Posterior vena cava (tissue), 2 donors: ENCODE data around the gene NCCRP1. TPM values are rescaled to one million over a fixed set of nuclear protein-coding genes. Genes with fewer than 3 reads are reported as not detected.

Experiments used
- DNase-seq: peaks from one replicate; pipeline ENCODE4 v3.0.0-alpha.2; 2020; ENCODE audit warnings: low spot score
- intact Hi-C, 2 donors: fragments of 100-400 bp; cut with DNase I; formaldehyde crosslinking; loops; one replicate each; pipeline versions ENCODE4 v1.14.1 to v1.14.2; 2022 to 2023
- total RNA-seq, 2 donors: library from RNA; stranded (reverse); fragmentation: NEBNext Ultra II Directional; extraction: Animal tissue kit (Norgen Biotek cat#: 25700); gene quantifications; one replicate each; pipeline ENCODE4 v1.2.1, GENCODE V29; 2021
- donor health status: DM: yes; HTN: yes; CAD: no.
- donor health status: DM: yes; HTN: yes; CAD: no.

Gene NCCRP1
- total RNA-seq, 2 donors from 2014 or later = not detected

DNA sequence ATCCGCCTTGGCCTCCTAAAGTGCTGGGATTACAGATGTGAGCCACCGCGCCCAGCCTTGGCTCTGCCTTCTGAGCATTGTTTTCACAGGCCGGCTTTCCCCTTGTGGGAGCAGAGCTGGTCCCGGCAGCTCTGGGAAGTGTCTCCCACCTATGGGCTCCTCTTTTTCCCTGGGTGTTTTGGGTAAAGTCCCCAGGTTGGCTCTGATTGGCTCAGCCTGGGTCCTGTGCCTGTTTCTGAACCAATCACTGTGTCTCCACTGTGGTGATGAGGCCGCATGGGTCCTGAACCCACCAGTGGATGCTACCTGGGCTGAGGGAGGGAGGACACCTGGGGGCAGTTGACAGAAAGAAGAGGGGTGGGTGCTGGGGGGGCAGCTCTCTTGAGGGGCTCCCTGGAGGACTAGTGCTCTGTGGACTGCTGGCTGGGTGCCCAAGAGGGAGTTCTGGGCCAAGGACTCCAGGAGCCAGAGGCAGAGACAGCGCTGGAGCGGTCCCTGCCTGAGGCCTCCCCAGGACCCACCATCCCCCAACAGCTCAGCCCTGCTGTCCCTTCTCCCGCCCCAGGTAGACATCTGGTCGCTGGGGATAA lies 19.6 kb upstream of the NCCRP1 start:
- intact Hi-C loops = no loop called here
- DNase-seq = no peak

DNA sequence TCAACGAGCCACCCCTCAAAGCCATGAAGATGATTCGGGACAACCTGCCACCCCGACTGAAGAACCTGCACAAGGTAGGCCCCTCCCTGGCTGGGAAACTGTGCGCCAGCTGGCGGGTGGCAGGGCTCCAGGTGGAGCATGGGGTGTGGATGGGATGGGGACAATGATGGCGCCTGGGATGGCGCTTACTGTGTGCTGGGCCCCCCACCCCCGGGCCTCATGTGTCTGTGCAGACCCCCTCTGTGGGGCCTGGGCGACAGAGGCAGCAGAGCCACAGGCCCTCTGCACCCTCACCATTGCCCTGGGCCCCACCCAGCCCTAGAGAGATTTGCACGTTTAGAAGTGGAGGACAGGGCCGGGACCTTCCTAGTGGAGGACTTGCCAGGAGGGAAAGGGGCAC lies 19.0 kb upstream of the NCCRP1 start:
- DNase-seq = no peak
- intact Hi-C loops = no loop called here

DNA sequence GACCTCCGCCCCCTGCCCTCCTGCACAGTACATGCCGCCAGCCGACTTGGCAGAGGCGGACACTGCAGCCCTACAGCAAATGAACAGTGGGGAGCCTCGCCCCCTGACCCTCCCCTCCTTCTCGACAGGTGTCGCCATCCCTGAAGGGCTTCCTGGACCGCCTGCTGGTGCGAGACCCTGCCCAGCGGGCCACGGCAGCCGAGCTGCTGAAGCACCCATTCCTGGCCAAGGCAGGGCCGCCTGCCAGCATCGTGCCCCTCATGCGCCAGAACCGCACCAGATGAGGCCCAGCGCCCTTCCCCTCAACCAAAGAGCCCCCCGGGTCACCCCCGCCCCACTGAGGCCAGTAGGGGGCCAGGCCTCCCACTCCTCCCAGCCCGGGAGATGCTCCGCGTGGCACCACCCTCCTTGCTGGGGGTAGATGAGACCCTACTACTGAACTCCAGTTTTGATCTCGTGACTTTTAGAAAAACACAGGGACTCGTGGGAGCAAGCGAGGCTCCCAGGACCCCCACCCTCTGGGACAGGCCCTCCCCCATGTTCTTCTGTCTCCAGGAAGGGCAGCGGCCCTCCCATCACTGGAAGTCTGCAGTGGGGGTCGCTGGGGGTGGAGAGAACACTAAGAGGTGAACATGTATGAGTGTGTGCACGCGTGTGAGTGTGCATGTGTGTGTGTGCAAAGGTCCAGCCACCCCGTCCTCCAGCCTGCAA lies 18.3 kb upstream of the NCCRP1 start:
- no peak for DNase-seq
- intact Hi-C loops = no loop called here

GRCh38 chr19:39179754-39180153 lies 17.0 kb upstream of the NCCRP1 start:
- intact Hi-C loops = no loop called here
- DNase-seq = no peak

DNA sequence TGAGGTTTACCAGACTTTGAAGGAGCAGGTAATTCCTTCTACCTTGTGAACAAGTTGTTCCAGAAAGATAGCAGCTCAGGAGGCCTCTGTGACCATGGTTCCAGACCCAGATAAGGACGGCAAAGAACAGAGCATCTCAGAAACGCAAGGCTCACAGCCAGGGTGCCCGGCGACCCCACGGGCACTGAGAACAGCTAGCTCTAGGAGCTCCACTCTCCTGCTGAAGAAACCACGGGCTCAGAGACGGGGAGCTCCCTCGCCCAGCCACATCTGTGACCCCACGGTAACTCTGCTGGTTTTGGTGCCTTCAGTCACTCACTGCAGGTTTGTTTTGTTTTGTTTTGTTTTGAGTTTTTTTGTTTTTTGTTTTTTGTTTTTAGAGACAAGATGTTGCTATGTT lies 16.0 kb upstream of the NCCRP1 start:
- no peak for DNase-seq
- intact Hi-C loops = no loop called here

DNA sequence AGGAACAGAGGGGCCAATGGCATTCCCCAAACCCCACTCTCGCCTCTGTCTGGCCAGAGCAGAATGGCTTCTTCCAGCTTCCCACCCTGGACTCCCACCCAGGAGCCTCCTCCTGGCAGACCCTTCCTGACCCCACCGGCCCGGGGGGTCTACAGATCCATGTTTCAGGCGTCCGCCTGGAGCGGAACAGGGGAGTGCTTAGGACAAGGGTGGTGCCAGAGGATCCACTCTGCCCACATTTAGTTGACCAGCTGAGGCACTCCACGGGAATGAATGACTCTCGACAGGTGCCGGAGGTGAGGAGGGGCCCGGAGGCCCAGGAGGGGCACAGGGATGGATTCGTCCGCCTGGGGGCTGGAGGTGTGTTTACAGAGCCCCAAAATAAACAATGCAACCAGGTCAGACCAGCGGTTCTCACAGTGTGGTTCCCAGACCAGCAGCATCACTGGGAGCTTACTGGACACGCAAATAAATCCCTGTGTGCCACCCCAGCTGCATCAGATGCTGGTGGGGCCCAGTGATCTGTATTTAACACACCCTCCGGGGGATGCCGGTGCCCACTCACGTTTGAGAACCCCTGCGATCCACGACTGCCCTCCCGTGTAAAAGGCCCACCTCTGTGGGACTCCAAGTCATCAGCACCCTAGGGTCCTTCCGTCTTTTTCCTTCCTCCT lies 15.1 kb upstream of the NCCRP1 start:
- intact Hi-C loops = no loop called here
- DNase-seq = no peak

- intact Hi-C loops = no loop called here
Observed at GRCh38 chr19:39182174-39182505, 14.6 kb upstream of the NCCRP1 start.

DNA sequence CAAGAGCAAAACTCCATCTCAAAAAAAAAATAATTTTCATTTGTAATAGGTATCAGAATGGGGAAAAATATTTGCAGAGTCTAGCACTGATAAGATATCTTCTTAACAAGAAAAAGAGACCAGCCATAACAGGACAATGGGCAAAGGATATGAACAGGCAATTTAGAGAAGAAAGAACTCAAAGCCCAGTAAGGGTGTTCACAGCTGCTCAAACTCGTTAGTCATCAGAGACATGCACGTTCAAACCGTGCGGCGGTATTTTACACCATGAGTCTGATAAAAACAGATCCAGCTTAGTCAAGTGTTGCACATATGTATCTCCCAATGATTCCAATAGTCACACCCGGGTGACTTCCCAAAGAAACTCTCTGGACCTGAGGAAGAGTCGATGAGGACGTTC lies 13.7 kb upstream of the NCCRP1 start:
- no peak for DNase-seq
- intact Hi-C loops = no loop called here

More at GRCh38 chr19:39182174-39182505, 14.6 kb upstream of the NCCRP1 start:
- no peak for DNase-seq

GRCh38 chr19:39186391-39186790 lies 10.4 kb upstream of the NCCRP1 start:
- no peak for DNase-seq
- intact Hi-C loops = loop anchor here (5.0 kb wide), 1 partner anchor 64 kb away; no protein-coding TSS in a partner anchor

DNA sequence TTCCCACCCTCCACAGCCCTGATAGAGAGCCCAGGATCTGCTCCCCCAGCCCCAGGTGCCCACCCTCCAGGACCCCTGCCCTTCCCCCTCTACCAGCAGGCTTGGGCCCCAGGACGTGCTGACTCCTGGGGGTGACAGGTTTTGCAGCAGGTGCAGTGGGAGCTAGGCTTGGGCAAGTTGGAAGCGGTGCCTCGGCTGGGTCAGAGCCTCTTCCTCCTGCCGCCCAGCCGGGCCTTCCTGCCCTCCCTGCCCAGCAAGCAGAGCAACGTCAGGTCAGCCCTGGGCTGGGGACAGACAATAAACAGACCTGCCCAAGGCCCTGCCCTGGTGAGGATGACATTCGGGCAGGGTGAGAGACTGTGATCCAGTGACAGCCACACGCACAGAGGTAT lies 9.2 kb upstream of the NCCRP1 start:
- intact Hi-C loops = loop anchor here (5.0 kb wide), 1 partner anchor 65 kb away; no protein-coding TSS in a partner anchor
- DNase-seq = peak; percentile 55

DNA sequence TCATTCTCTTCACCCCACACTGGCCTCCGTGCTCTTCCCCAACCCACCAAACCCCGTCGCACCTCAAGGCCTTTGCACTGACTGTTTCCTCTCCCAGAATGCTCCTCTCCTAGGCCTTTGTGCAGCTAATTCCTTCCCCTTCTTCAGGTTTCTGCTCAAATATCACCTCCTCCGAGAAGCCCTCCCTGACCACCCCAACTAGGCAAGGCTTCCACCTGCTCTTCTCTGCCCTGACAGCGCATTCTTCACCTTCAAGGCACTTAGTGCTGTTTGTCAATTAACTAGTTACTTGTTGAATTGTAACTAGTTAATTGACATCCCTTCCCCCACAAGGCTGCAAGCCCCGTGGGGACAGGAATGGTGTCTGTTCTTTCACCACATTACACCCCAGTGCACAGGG lies 7.8 kb upstream of the NCCRP1 start:
- intact Hi-C loops = loop anchor here (5.0 kb wide), 1 partner anchor 67 kb away; no protein-coding TSS in a partner anchor
- no peak for DNase-seq

GRCh38 chr19:39190768-39191167 lies 6.0 kb upstream of the NCCRP1 start:
- no peak for DNase-seq
- intact Hi-C loops = no loop called here

DNA sequence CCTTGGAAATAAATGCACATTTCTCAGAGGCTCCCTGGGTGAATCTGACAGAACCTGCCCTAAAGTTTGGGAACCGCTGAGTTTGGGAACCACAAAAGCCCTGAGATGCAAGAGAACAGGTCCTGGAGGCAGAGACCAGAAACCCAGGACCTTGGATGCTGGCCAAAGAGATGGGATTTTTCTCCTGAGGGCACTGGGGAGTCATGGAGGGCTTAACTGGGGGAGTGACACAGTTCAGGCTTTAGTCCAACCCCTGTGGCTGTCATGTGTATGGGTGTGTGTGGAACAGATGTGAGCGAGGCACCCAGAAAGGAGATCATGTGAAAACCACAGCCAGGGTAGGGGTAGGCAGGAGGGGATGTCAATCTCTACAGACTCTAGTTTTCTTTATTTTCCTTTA lies 3.9 kb upstream of the NCCRP1 start:
- intact Hi-C loops = no loop called here

DNA sequence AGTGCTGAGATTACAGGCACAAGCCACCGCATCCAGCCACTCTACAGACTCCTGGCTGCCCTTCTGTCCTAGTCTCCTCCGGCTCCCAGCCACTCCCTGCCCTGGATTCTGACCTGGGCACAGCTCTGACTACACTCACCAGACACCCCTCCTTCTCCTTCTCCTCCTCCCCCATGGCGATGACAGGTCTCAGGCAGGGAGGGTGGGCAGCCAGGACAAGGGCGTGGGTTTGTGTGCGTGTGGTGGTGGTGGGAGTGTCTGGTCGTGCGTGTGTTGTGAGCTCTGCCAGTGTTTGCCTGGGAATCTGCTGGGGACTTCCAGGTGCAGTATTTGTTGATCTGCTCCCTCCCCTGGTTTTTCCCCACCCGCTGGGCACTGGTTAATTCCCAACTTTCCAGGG lies 3.0 kb upstream of the NCCRP1 start:
- no peak for DNase-seq
- intact Hi-C loops = no loop called here

More for the DNA sequence above, 3.9 kb upstream of the NCCRP1 start:
- DNase-seq = no peak

- intact Hi-C loops = no loop called here
- DNase-seq = no peak
Observed at GRCh38 chr19:39194832-39195542, 1.8 kb upstream of the NCCRP1 start.

GRCh38 chr19:39195755-39196154 lies 1.0 kb upstream of the NCCRP1 start:
- no peak for DNase-seq
- intact Hi-C loops = no loop called here

GRCh38 chr19:39196320-39196719 lies 444 bp upstream of the NCCRP1 start:
- intact Hi-C loops = no loop called here
- no peak for DNase-seq

GRCh38 chr19:39197808-39198207 lies 1.0 kb downstream of the NCCRP1 start:
- intact Hi-C loops = no loop called here
- no peak for DNase-seq

- intact Hi-C loops = no loop called here
- no peak for DNase-seq
Observed at GRCh38 chr19:39199025-39199424, 2.3 kb downstream of the NCCRP1 start.
